Activated gamma-delta T cell (primary cell): ENCODE measurements around the gene USP48.
"Not testable (repeated sequence)": the region's sequence is repeated elsewhere in the genome, so short reads cannot be mapped to it uniquely, and the experiment has no call there.

Source experiments
- DNase-seq: peaks from one replicate; lab custom pipeline; 2025; lab: John Stamatoyannopoulos, UW

USP48 gene

GRCh38 chr1:21634806-21635535 lies 148.0 kb downstream of the USP48 start:
- DNase-seq, result no peak

GRCh38 chr1:21633992-21634805 lies 148.8 kb downstream of the USP48 start:
- no peak for DNase-seq

- DNase-seq, result no peak
Measured at GRCh38 chr1:21633141-21633755, 149.7 kb downstream of the USP48 start.

- DNase-seq, result no peak
Measured at GRCh38 chr1:21631944-21632887, 150.7 kb downstream of the USP48 start.

GRCh38 chr1:21631590-21631943 lies 151.4 kb downstream of the USP48 start:
- not testable (repeated sequence) for DNase-seq

- no peak for DNase-seq
Measured at GRCh38 chr1:21630571-21631343, 152.2 kb downstream of the USP48 start.

GRCh38 chr1:21629971-21630370 lies 153.0 kb downstream of the USP48 start:
- DNase-seq, result no peak

GRCh38 chr1:21628798-21629393 lies 154.1 kb downstream of the USP48 start:
- no peak for DNase-seq
